GM18868 (cell line): Measurements from ENCODE around the gene DENND10.
A peak's percentile ranks its signal among the peaks of the same experiment; 100 is the strongest.
"Not testable (repeated sequence)": the region's sequence is repeated elsewhere in the genome, so short reads cannot be mapped to it uniquely, and the experiment has no call there.

ENCODE experiments used
- ATAC-seq: cut with Tn5 transposase; IDR thresholded peaks from one replicate; pipeline ENCODE4 v1.9.1; 2021; ENCODE audit warnings: mild to moderate bottlenecking, moderate library complexity; ENCODE audit not compliant: unreplicated experiment

DENND10 gene

DNA sequence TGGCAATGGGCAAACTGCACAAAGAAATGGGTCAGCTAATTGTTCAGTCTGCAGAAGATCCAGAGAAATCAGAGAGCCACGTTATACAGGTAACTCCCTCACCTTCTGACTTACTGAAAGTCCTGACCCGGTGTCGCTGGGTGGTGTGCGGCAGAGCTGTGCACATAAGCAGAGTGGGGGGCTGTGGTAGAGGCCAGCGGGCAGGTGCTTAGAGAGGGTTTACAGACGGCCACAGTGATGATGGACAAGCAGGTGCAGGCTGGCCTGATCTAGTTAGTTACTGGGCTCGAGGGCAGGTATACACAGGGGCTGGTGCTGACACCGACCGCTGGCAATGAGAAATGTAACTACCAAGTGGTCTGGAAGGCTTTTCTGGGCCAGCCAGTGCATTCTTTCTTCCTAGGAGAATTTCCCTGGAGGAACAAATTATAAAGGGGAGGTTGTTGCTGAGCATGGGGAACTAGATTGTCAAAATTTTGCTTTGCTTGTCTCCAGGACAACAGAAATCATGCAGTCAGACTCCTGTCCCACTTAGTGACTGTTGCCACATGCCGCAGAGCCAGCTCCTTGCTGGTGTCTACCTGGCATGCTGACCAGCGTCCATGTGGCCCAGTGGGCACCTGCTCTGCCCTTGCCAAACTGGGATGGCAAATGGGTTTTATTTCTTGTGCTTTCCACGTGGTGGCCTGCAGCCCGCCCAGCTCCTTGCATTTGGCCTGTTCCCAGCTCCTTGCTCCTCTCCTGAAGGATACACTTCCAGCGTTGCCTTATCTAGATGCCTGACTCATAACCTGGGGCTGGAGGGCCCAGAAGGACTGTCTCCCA, 28.8 kb downstream of the DENND10 start:
- no peak for ATAC-seq

- ATAC-seq = no peak
These were observed 30.0 kb downstream of the DENND10 start for GRCh38 chr10:119133949-119134348.

- no peak for ATAC-seq
These were observed 31.6 kb downstream of the DENND10 start for GRCh38 chr10:119135513-119135881.

- ATAC-seq = no peak
These were observed 32.2 kb downstream of the DENND10 start for GRCh38 chr10:119136084-119136483.

DNA sequence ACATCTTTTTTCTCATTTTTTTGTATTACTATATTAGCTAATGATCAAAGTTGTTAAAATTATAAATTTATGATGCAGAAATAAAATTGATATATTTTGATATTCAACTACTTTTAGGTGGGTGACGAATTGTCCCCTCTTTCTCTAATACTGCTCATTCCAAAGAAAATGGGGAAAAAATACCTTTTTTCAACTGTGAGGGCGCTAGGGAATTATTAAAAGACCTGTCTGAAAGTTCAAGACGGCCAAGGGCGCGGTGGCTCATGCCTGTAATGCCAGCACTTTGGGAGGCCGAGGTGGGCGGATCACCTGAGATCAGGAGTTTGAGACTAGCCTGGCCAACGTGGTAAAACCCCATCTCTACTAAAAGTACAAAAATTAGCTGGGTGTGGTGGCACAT, 34.0 kb downstream of the DENND10 start:
- ATAC-seq = not testable (repeated sequence)

DNA sequence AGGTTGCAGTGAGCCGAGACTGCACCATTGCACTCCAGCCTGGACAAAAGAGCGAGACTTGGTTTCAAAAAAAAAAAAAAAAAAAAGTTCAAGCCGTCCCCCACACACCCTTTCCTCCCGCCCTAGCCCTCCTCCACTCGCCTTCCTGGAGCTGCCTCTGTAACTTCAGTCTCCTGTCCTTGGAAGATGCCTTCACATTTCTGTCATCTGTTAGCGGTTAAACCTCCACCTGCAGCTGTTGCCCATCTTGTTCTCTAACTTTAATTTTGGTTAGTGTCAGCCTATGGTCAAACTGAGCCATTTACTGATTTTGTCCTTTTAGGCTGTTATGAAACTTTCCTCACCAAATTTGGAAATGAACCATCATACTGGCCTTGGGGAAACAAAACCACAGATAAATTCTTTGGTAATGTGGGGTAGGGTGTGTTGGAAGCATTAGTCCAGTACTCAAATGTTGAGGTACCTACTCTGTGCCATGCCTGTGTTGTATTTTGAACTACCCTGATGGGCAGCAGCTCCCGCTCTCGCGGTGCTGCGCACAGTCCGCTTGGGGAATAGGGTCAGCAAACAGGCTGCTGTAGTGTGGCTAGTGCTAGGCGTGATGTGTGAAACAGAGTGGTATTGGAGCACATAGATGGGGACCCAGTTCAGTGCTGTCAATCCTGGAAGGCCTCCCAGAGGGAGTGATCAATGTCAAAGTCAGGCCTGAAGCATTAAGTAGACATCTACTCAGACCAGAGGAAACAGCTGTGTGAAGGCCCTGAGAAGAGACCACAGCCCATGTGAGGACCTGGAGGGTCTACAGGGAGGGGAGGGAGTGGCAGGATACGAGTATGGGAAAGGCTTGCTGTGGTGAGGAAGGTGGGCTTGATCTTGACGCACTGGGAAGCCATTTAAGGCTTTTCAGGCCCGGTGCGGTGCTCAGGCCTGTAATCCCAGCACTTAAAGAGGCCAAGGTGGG, 34.7 kb downstream of the DENND10 start:
- ATAC-seq = no peak

- ATAC-seq = no peak
These were observed 35.7 kb downstream of the DENND10 start for GRCh38 chr10:119139464-119140067.

- no peak for ATAC-seq
These were observed 36.8 kb downstream of the DENND10 start for GRCh38 chr10:119140603-119141245.

- no peak for ATAC-seq
These were observed 39.7 kb downstream of the DENND10 start for GRCh38 chr10:119143657-119144056.

GRCh38 chr10:119149157-119149556, 45.2 kb downstream of the DENND10 start:
- ATAC-seq = no peak

GRCh38 chr10:119149729-119150128, 45.8 kb downstream of the DENND10 start:
- ATAC-seq = no peak

- not testable (repeated sequence) for ATAC-seq
These were observed 47.7 kb downstream of the DENND10 start for GRCh38 chr10:119151601-119152000.

DNA sequence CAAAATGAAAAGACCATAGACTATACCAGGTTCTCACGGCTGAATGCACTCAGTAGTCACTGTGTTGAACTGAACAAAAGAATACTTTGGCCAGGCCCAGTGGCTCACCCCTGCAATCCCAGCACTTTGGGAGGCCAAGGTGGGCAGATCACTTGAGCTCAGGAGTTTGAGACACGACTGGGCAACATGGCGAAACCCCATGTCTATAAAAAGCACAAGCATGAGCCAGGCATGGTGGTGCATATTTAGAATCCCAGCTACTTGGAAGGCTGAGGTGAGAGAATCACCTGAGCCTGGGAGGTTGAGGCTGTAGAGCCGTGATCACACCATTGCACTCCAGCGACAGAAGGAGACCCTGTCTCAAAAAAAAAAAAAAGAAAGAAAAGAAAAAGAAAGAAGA, 49.1 kb downstream of the DENND10 start:
- no peak for ATAC-seq

DNA sequence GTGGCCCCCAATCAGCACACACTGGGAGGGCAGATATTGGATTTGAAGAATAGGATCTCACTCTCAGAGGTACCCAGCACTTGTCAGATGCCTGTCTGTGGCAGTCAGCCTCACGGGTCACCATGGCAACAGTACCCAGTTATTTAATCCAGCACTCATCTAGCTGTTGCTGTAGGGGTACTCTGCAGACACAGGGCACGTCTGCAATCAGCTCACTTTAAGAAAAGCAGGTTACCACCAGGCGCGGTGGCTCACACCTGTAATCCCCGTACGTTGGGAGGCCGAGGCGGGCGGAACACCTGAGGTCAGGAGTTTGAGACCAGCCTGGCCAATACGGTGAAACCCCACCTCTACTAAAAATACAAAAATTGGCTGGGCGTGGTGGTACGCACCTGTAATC, 49.7 kb downstream of the DENND10 start:
- no peak for ATAC-seq

GRCh38 chr10:119159332-119159731, 55.4 kb downstream of the DENND10 start:
- ATAC-seq = no peak

DNA sequence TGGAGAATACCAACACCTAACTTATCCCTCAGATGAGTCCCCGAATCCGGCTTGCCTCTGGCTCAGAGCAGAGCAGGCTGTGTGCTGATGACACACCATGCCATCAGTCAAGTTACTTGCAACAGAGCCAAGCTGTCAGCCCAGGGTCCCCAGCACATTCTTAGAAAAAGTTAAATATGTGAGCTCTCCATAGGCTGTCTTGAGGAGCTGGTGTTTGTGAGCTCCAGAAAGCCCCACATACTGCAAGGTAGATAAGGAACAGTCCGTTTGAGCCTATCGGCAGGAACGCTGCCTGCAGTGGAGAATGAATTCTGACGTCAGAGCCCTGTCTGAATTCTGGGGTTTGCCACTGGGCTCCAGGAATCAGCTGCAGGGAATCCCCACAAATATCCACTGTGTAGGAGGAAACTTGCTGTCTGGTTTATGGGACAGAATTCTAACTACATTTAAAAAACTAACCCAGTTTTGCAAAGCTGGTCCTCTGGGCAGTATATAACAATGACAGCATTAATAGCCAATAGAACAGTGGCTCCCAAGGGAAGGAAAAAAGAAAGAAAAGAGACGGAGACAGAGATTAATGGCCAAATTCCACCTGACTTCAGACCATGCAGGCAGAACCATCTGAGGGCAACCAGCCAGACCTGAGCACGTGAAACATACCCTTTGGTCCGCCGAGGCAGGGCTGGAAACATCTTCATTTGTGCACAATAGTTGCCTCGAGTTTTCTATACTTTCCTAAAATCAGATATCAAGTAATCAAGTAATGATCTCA, 58.0 kb downstream of the DENND10 start:
- ATAC-seq = no peak

- no peak for ATAC-seq
These were observed 58.7 kb downstream of the DENND10 start for GRCh38 chr10:119162452-119163092.

DNA sequence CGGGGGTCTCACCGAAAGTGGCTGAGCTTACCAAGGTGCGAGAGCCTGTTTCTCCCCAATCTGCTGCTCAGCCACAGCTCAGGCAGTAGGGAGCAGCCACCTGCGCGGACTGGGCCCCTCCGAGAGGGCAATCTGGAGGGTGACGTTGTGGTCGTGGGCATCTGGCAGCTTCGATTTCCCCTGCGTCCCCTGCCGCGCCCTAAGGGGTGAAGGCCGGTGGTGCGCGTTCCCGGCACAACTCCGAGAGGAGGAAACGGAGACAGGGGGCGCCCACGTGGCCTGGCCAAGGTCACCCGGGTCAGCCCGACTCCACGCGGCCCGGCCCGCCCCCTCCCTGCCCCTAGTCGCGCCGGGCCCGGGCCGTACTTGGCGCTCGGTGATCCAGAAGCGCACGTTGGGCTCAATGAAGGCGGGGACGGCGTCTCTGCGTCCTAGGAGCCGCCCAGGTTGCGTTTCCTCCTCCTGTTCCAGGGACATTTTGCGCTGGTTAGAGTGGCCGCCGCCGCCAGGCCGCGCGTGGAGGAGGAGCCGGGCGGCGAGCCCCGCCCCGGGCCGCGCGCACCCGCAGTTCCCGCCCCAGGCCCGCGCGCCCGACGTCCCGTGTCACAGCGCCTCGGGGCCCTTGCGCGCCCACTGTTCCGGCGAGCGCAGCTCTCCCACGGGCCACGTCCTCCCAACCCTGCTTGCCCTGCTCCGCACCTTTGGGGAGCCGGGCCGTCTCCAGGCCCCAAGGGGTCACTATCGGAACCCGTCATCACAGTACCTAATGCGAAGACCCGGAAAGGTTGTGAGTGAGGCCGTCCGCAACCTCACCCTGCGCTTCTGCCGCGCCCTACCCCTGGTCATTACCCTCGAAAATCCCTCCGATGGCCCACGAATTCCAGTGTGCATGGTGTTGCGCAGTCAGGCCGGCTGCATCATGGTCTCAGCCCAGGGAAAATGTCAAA, 61.5 kb downstream of the DENND10 start, which contains the start of gene SFXN4:
SFXN4 (minus strand) TSS at position 544 of the 947 bp plus-strand sequence; CDS start at position 477, 67 bp downstream.
- peak; percentile 93 for ATAC-seq
